ENCODE results near the gene MET. TPM values are rescaled to one million over a fixed set of nuclear protein-coding genes. Genes with fewer than 3 reads are reported as not detected.

MET gene
- total RNA-seq, 1 experiment from 2014 or later = 5.0 TPM

GRCh38 chr7:116815041-116815440, 143.0 kb downstream of the MET start:
- H3K9me3 Mint-ChIP-seq = no peaks in the 10 kb centered on the region
- H3K36me3 Mint-ChIP-seq (ENCODE audit: insufficient read depth in 1 of 3, low read depth in 3 of 3) = no peaks in the 10 kb centered on the region
- peaks cover 5 to 13% of the 10 kb centered on the region in 2 experiments for H3K4me1 Mint-ChIP-seq
- Histone ChIP-seq H4K20me1 (ENCODE audit: control insufficient read depth, insufficient read depth, insufficient read length) (no peaks in the 10 kb centered on the region), H3K79me2 (ENCODE audit: insufficient read depth, low read length) (no peaks in the 10 kb centered on the region), H3K79me1 (ENCODE audit: insufficient read depth, low read depth, low read length, poor library complexity, severe bottlenecking) (no peaks in the 10 kb centered on the region), H4K91ac (ENCODE audit: insufficient read length, low read depth, low read length) (no peak overlapping the region), H4K8ac (replicated peaks; ENCODE audit: insufficient read length, low read depth, low read length) (no peak overlapping the region), H4K5ac (ENCODE audit: insufficient read length, low read depth, low read length) (no peak overlapping the region), H3K18ac (ENCODE audit: insufficient read length, low read depth, low read length) (no peak overlapping the region), H3K23me2 (ENCODE audit: insufficient read length, low read depth, low read length, poor library complexity, severe bottlenecking) (no peaks in the 10 kb centered on the region), H3K4ac (ENCODE audit: low read depth, low read length) (no peak overlapping the region), H3K27me3 (ENCODE audit: insufficient read depth, low read length) (no peaks in the 10 kb centered on the region), H3K4me2 (ENCODE audit: insufficient read depth, insufficient read length, low read length) (no peak overlapping the region), H3K4me1 (ENCODE audit: insufficient read depth, low read length) (no peaks in the 10 kb centered on the region), H2BK120ac (ENCODE audit: low read depth, low read length, poor library complexity, severe bottlenecking) (no peak overlapping the region), H2AK5ac (ENCODE audit: insufficient read length, low read length) (no peak overlapping the region), H3K9ac (ENCODE audit: extremely low read depth, insufficient read length, low read length) (no peak overlapping the region), H3K23ac (ENCODE audit: insufficient read length, low read depth, low read length) (no peak overlapping the region), H3K14ac (ENCODE audit: insufficient read depth, low read length) (no peak overlapping the region), H2AFZ (ENCODE audit: low read length) (no peak overlapping the region), H2BK15ac (ENCODE audit: low read depth, low read length) (no peak overlapping the region), H2BK20ac (ENCODE audit: low read depth, low read length, poor library complexity, severe bottlenecking) (no peak overlapping the region), H2BK5ac (ENCODE audit: insufficient read length, low read length) (no peak overlapping the region), H2BK12ac (ENCODE audit: insufficient read length, low read depth, low read length) (no peak overlapping the region), H3K9me3 (ENCODE audit: control insufficient read depth, low read depth, low read length) (no peaks in the 10 kb centered on the region), H3K27ac (ENCODE audit: insufficient read length, low read depth, low read length) (no peak overlapping the region), H3K56ac (ENCODE audit: insufficient read length, low read depth, low read length) (no peak overlapping the region), H3T11ph (ENCODE audit: low read length) (no peak overlapping the region)
- no CpG with 5 or more reads among the region's 3 CpGs for WGBS (ENCODE audit: extremely low coverage, insufficient read length, low lambda C conversion rate)
- TF ChIP-seq CTCF (conservative IDR thresholded peaks at IDR 0.05) = no peak
- H3K27ac Mint-ChIP-seq = no peak overlapping the region
- no peak for DNase-seq
- H3K27me3 Mint-ChIP-seq (ENCODE audit: low read depth) = no peaks in the 10 kb centered on the region
- no peak overlapping the region for H3K4me3 Mint-ChIP-seq

Measured in H9 (cell line).